Suppressor macrophage treated with lipopolysaccharide for 1 hour (primary cell): ENCODE data around the gene RBM20.
"Not testable (repeated sequence)": the region's sequence is repeated elsewhere in the genome, so short reads cannot be mapped to it uniquely, and the experiment has no call there.

Experiments used
- DNase-seq, 3 donors: peaks; one replicate each; pipeline ENCODE4 v3.0.0-alpha.2; 2020 to 2022

Gene RBM20

GRCh38 chr10:110767601-110768000, 123.5 kb downstream of the RBM20 start:
- DNase-seq, result not testable (repeated sequence)

- DNase-seq, result no peak
Observed at GRCh38 chr10:110770243-110770642, 126.1 kb downstream of the RBM20 start.

GRCh38 chr10:110771486-110771885, 127.3 kb downstream of the RBM20 start:
- no peak for DNase-seq

- DNase-seq, result no peak
Observed at GRCh38 chr10:110771991-110772390, 127.9 kb downstream of the RBM20 start.

DNA sequence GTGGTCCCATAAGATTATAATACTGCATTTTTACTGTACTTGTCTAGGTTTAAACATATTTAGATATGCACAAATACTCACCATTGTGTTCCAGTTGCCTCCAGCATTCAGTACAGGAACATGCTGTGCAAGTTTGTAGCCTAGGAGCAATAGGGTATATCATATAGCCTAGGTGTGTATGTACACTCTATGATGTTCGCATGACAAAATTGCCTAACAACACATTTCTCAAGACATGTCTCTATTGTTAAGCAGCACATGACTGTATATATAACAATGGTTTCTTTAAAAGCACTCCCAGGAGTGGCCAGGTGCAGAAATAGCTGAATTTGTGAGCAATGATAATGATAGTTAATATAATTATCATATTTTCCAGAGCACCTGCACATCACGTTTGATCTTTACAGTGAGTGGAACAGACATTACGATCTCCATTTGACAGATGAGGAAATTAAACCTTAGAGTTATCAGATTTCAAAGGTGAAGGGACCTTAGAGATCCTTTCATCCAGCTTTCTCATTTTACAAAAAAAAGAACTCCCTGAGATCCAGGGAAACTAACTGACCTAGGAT, 128.4 kb downstream of the RBM20 start:
- no peak for DNase-seq

GRCh38 chr10:110773693-110774068, 129.5 kb downstream of the RBM20 start:
- no peak for DNase-seq

DNA sequence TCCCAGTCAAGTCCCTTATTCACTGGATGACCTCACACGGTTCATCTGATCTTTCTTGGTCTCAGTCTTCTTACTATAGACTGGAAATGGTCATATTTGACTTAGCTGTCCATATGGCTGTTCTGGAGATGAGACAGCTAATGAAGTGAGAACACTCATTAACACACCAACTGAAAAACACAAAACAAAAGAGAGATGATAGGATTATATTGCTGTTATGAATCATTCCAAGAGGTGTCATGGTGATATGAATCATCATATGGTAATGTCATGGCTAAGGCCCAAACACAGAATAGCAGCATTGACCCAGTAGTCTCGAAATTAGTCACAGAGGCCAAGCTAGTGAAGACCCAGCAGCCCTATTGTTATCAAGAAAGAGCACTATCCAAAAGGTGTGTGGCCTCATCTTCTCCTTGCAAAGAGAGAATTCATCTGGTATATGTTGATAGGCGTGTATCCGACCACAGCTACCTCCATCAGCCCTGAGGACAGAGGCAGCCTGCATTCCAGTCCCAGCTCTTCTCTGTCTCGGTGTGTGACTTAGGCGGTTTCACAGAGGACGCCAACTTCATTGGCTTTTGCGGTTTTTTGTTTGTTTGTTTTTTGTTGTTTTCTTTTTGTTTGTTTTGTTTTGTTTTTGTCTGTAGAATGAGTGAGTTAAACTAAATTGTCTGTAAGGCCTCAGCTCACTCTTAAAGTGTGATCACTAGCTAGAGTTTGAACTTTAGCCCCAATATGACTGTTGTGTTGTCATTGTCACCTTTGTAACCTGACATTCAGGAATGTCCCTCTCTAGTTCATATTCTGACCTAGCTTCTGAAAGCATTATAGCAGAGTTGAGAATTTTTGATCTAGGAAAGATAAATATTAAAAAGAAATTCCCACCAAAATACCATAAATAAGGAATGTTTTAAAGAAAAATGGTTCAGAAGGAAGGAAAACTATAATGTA, 130.2 kb downstream of the RBM20 start:
- DNase-seq, result peak; percentile 22 to 56 (median 45)

- DNase-seq, result no peak
Observed at GRCh38 chr10:110775020-110775375, 130.9 kb downstream of the RBM20 start.

- no peak for DNase-seq
Observed at GRCh38 chr10:110775406-110775805, 131.3 kb downstream of the RBM20 start.

- DNase-seq, result no peak
Observed at GRCh38 chr10:110777017-110777416, 132.9 kb downstream of the RBM20 start.

GRCh38 chr10:110777661-110778060, 133.5 kb downstream of the RBM20 start:
- no peak for DNase-seq

- DNase-seq, result peak in 2 of 3 donors; percentile 12 to 32
Observed at GRCh38 chr10:110778211-110778610, 134.1 kb downstream of the RBM20 start.

DNA sequence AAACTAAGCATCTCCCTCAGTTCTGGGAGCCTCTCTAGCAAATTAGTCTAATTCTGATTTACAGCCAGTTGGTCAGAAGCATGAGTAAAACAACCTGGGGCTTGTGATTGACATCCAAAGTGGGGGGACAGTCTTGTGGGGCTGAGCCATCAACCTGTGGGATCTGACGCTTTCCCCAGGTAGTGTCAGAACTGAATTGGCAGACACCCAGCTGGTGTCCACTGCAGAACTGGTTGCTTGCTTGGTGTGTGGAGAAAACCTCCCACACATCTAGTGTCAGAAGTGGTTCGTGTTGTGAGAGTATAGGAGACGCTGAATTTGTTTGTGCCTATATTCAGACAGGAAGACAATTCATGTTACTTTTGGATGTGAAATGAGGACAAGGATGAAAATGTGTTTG, 135.4 kb downstream of the RBM20 start:
- DNase-seq, result no peak

DNA sequence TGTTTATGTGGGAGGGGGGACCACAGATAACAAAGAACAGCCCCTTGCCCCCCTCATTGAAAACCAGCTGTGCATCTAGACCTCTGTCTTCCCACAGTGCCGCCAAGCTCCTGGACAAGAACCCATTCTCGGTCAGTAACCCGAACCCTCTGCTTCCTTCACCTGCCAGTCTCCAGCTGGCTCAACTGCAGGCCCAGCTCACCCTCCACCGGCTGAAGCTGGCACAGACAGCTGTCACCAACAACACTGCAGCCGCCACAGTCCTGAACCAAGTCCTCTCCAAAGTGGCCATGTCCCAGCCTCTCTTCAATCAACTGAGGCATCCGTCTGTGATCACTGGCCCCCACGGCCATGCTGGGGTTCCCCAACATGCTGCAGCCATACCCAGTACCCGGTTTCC, 136.6 kb downstream of the RBM20 start:
- no peak for DNase-seq

GRCh38 chr10:110781139-110781538, 137.0 kb downstream of the RBM20 start:
- DNase-seq, result no peak

DNA sequence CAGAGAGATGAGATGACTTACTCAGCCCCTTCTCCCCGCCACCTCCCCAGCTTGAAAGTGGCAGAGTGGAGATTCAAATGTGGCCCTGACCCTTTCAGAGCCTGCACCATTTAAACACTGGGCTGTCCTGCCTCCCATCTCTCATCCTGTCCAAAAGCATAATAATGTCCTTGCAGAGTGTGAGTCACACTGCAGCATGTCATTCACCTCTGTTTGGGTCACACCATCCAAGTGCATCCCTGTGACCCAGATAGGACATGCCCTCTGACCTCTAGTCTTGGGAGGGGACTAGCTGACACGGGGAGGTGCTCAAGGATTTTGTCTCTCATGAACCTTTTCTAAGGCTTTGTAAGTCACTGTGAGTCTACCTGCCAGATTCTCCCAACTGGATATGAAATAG, 138.5 kb downstream of the RBM20 start:
- no peak for DNase-seq

DNA sequence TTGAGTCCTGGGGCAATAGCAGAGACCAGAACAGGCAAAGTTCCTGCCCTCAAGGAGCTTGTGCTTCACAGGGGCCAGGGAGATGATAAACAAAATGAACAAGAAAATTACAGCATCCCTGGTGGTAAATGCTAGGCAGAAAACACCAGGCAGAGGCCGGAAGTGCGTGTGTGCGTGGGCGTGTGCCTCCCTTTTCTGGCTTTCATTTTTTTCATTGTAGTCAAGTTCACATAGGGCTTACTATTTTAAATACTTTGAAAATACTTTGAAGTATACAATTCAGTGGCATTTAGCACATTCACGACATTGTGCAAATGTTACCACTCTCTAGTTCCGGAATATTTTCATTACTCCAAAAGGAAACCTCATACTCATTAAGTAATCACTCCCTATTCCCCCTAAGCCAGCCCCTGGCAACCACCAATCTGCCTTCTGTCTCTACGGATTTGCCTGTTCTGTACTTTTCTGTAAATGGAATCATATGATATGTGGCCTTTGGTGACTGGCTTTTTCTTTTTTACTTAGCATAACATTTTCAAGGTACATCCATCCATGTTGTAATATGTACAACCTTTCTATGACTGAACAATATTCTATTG, 139.5 kb downstream of the RBM20 start:
- peak in 1 of 3 donors; percentile 6 for DNase-seq

GRCh38 chr10:110784198-110784597, 140.1 kb downstream of the RBM20 start:
- no peak for DNase-seq

DNA sequence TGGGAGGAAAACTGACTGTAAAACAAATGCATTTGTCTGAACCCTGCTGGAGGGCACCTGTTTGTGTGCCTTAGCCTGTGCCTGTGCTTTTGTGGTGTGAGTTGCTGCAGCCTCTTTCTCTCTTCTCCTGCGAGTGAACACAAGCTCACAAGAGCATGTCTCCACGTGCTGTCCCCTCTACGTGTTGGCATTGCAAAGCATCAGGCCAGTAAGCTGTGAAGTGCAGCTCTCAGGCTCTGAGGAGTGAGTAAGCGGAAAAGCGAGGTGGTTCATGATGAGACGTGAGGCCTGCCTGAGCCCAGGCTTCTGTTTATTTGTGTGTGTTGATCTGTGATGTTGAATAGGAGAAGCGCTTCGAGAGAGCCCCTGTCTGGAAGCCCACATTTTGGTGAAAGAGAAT, 142.0 kb downstream of the RBM20 start:
- no peak for DNase-seq

DNA sequence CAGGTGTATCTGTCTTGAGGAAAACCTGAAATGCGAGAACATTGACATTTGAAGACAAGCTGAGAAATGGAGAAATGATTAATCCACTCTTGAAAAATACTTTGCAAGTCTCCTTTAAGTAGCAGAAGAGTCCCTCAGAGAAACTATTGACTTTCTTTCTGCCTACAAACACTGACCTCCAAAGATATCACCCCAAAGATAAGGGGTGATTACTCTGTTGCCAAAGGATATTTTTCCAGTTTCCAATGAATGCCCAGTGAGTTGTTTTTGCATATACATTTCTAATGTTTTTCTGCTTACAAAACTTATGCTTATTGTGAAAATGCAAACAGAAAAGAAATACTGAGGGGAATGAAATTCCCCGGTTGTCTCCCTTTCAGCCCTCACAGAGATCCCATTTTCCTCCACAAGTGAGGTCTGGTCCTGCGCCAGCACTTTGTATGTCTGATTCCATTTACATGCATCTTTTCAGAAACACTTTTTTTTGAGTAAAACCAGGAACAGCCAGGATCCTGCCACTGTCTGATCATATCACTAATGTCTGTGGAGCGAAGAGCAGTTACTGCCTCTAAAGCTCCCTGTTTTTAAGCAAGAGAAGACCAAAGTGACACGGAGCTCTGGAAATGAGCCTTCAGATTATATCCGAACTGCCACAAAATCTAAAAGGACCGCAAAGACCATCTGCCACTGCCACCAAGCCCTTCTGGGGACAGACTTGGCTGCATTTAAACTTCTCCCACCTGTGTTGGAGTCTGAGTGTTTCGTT, 144.7 kb downstream of the RBM20 start:
- no peak for DNase-seq

DNA sequence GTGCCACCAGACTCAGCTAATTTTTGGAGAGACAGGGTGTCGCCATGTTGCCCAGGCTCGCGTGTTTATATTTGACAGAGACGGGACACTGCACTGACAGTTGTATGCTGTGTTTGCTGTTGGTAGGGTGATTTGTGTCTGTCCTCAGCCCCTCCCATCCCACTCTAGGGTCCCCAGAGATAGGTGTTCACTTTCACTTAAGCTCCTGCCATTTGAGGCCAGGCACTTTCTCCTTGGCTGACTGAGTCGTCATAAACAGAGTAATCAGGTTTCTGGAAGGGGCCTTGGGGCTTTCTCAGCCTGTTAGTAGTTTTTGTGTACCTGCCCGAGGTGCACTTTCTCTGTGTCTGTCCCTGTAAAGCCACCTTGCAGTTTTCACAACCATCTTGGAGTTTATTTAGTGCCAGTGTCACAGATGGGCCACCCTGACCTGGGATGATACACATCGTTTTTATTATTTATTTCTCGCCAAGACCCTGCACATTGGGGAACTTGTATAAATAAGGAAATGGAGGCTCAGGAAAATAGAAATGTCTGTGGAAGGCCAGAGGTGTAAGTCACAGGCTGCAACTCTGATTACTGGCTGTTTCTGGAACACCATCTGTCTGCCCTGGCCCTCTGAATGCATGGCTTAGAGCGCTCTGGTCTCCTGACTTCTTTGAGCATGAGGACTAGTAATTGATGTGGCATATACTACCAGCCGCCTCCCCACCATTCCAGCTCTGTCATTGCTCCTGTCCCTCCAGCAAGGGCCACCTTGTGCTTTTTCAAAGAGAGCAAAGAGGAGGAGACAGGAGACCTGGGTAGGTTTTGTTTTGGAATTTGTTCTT, 145.7 kb downstream of the RBM20 start:
- DNase-seq, result no peak

DNA sequence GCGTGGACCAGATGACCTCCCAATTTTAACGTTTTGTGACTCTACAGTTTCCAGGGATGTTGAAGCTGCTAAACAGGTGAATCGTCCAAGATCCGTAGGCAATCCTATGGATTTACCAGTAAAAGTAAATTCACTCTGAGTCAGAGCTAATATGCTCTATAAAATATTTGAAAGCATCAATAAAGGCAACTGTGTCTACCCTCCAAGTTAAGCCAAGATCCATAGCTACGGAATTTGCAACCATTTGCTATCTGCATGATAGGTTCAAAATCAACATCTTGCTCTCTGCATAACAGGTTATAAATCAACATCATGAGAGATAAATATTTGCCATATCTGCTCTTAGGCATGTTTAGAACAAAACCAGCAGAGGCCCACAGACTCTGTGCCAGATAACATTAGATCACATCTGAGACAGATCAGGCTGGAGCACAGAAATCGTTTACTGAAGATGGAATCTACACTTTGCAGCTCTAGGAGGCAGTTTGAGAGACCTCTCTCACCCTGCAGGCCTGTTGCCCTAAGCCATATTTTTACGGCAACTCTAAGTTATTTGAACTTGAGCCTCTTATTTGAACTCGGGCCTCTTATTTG, 146.9 kb downstream of the RBM20 start:
- DNase-seq, result no peak
